HepG2 (cell line): ENCODE data around the gene KLHL17. TPM values are rescaled to one million over a fixed set of nuclear protein-coding genes. Genes with fewer than 3 reads are reported as not detected.

Experiments used
- ATAC-seq: fragments of 200-7000 bp; cut with Tn5 transposase; 3 replicates; pipeline ENCODE4 v1.9.1; 2020; ENCODE audit warnings: mild to moderate bottlenecking, moderate library complexity
- BruUV-seq: library from RNA; stranded (reverse); fragments of 400-500 nt; replicated peaks from 2 replicates; lab custom pipeline; 2021; lab: Mats Ljungman, UMichigan
- CTCF ChIA-PET: fragments of 300-600 bp; formaldehyde crosslinking; extraction: SDS; loops from one replicate; lab custom pipeline; 2021; ENCODE audit warnings: low total read pairs, inconsistent platforms, low intra/inter-chr PET ratio; lab: Yijun Ruan, JAX
- POLR2A ChIA-PET: fragments of 350-600 bp; sonication (Branson Sonifier 250); formaldehyde crosslinking; loops from one replicate; lab custom pipeline; 2020; ENCODE audit warnings: antibody characterized with exemption, inconsistent platforms; lab: Yijun Ruan, JAX
- DNase-seq: peaks from one replicate; pipeline ENCODE4 v3.0.0-alpha.2; 2015; ENCODE audit warnings: low spot score
- FAIRE-seq: peaks from 3 replicates; lab custom pipeline; 2011; peaks lifted over from hg19 to GRCh38; lab: Jason Lieb, UNC
- H2AFZ ChIP-seq: one replicate; pipeline ENCODE4 v1.6.1; 2011; ENCODE audit warnings: low read length, inconsistent platforms
- H3K27ac ChIP-seq: fragments of 300-600 bp; 3 replicates; pipeline ENCODE4 v1.8.0; 2011; ENCODE audit warnings: mixed run types, mild to moderate bottlenecking, mixed read lengths, low read length, inconsistent platforms; ENCODE audit not compliant: insufficient read depth; ENCODE audit errors: extremely low read length
- H3K27me3 ChIP-seq, 2 experiments: fragments of 200-600 bp in 1 of 2; 2 replicates in 1 of 2; 3 replicates in 1 of 2; pipeline versions ENCODE4 v1.6.0 to v1.8.0; 2011; ENCODE audit warnings: low read length in 2 of 2, mild to moderate bottlenecking in 2 of 2, moderate library complexity in 2 of 2, inconsistent platforms in 1 of 2; ENCODE audit not compliant: insufficient read depth in 2 of 2, control insufficient read depth in 1 of 2
- H3K36me3 ChIP-seq, 2 experiments: fragments of 200-600 bp in 1 of 2; replicated peaks in 1 of 2; 2 replicates in 1 of 2; 3 replicates in 1 of 2; pipeline versions ENCODE4 v1.5.1 to v1.8.0; 2011; ENCODE audit warnings: low read length in 2 of 2, inconsistent platforms in 1 of 2; ENCODE audit not compliant: insufficient read depth in 2 of 2, control insufficient read depth in 1 of 2
- H3K4me1 ChIP-seq: 2 replicates; pipeline ENCODE4 v1.5.1; 2012; ENCODE audit warnings: low read length, inconsistent platforms; ENCODE audit not compliant: insufficient read depth
- H3K4me2 ChIP-seq: 2 replicates; pipeline ENCODE4 v1.6.0; 2011; ENCODE audit warnings: low read depth, low read length, inconsistent platforms
- H3K4me3 ChIP-seq, 3 experiments: fragments of 200-600 bp in 1 of 3; sonication (generic), shearing (Covaris generic) in 1 of 3; replicated peaks in 1 of 3; 2 replicates each; pipeline ENCODE4 v1.5.1; 2011 to 2016; ENCODE audit warnings: low read length in 3 of 3, inconsistent platforms in 2 of 3, low read depth in 2 of 3, mild to moderate bottlenecking in 2 of 3, control low read depth in 1 of 3, mixed read lengths in 1 of 3; ENCODE audit not compliant: insufficient read depth in 1 of 3
- H3K79me2 ChIP-seq: one replicate; pipeline ENCODE4 v1.6.1; 2011; ENCODE audit warnings: low read length, inconsistent platforms; ENCODE audit not compliant: insufficient read depth
- H3K9ac ChIP-seq: 2 replicates; pipeline ENCODE4 v1.6.0; 2011; ENCODE audit warnings: mild to moderate bottlenecking, low read depth, low read length, inconsistent platforms; ENCODE audit not compliant: insufficient read depth
- H3K9me3 ChIP-seq: 2 replicates; pipeline ENCODE4 v1.5.1; 2012; ENCODE audit warnings: mild to moderate bottlenecking, low read length
- H4K20me1 ChIP-seq: 2 replicates; pipeline ENCODE4 v1.6.0; 2011; ENCODE audit warnings: inconsistent platforms, mild to moderate bottlenecking, low read length, moderate library complexity; ENCODE audit not compliant: insufficient read depth
- CAMTA2 ChIP-seq: sonication (generic); formaldehyde crosslinking; IDR thresholded peaks from 2 replicates; pipeline ENCODE4 v1.4.0; 2020; ENCODE audit warnings: mild to moderate bottlenecking, missing genetic modification reagents, borderline replicate concordance
- DMAP1 ChIP-seq: IDR thresholded peaks from 2 replicates; pipeline ENCODE4 v1.6.1; 2016
- HMG20B ChIP-seq: conservative IDR thresholded peaks from 2 replicates; pipeline ENCODE4 v1.6.1; 2016; ENCODE audit warnings: missing genetic modification reagents, missing compliant biosample characterization
- HOXA3 ChIP-seq: sonication (generic); formaldehyde crosslinking; IDR thresholded peaks from 2 replicates; pipeline ENCODE4 v1.5.0; 2020; ENCODE audit warnings: missing genetic modification reagents
- ISX ChIP-seq: sonication (generic); formaldehyde crosslinking; conservative IDR thresholded peaks from 2 replicates; pipeline ENCODE4 v1.5.0; 2020; ENCODE audit warnings: missing genetic modification reagents
- JDP2 ChIP-seq: sonication (generic); formaldehyde crosslinking; IDR thresholded peaks from 2 replicates; pipeline ENCODE4 v1.8.1; 2022; ENCODE audit warnings: missing genetic modification reagents, borderline replicate concordance
- NR2F2 ChIP-seq: IDR thresholded peaks from 2 replicates; pipeline ENCODE4 v1.6.1; 2012; ENCODE audit warnings: low read depth, inconsistent platforms, borderline replicate concordance
- SP4 ChIP-seq: sonication (generic); formaldehyde crosslinking; IDR thresholded peaks from 2 replicates; pipeline ENCODE4 v1.8.1; 2023; ENCODE audit warnings: mild to moderate bottlenecking, missing genetic modification reagents
- SRSF9 ChIP-seq: fragments of 200-400 bp; formaldehyde crosslinking; IDR thresholded peaks from 2 replicates; pipeline ENCODE4 v1.6.1; 2018; ENCODE audit warnings: borderline replicate concordance, mild to moderate bottlenecking, low read depth, low read length; ENCODE audit not compliant: insufficient read depth, poor library complexity, severe bottlenecking
- ZFP36 ChIP-seq: fragments of 150-350 bp; IDR thresholded peaks from 2 replicates; pipeline ENCODE4 v1.6.1; 2018; ENCODE audit warnings: borderline replicate concordance, low read length, low read depth; ENCODE audit not compliant: partially characterized antibody
- ZNF251 ChIP-seq: sonication (generic); formaldehyde crosslinking; IDR thresholded peaks from 2 replicates; pipeline ENCODE4 v1.9.0; 2021; ENCODE audit warnings: mild to moderate bottlenecking, missing genetic modification reagents
- ZNF337 ChIP-seq: sonication (generic); formaldehyde crosslinking; IDR thresholded peaks from 2 replicates; pipeline ENCODE4 v1.5.1; 2020; ENCODE audit warnings: missing genetic modification reagents, low read depth, mild to moderate bottlenecking, borderline replicate concordance
- ZNF672 ChIP-seq: sonication (generic); formaldehyde crosslinking; IDR thresholded peaks from 2 replicates; pipeline ENCODE4 v1.8.1; 2022; ENCODE audit warnings: missing genetic modification reagents
- WGBS: methylation state at CpG from one replicate; pipeline ENCODE4 v1.1.6; 2017; ENCODE audit warnings: low lambda C conversion rate; 5-methylcytosine and 5-hydroxymethylcytosine counted together
- in situ Hi-C: cut with HindIII; loops from 2 replicates; pipeline ENCODE4 v1.10.0; 2017; ENCODE audit warnings: low pct_unique_long_range_greater_than_20kb; ENCODE audit not compliant: extremely low pct_ligation_motif_present
- intact Hi-C: fragments of 100-400 bp; cut with micrococcal nuclease; formaldehyde crosslinking; loops from one replicate; pipeline ENCODE4 v1.10.0; 2022; ENCODE audit not compliant: unreplicated experiment
- polyA plus RNA-seq, 8 experiments: library from polyadenylated mRNA; depleted of rRNA in 3 of 8; stranded (reverse) in 7 of 8; unstranded in 1 of 8; fragments of >200 nt; fragmentation: Illumina TruSeq in 4 of 8; extraction: Trizol in 4 of 8; gene quantifications; 2 replicates each; pipeline versions ENCODE4 v1.2.1 to v1.2.3, GENCODE V29; 2011 to 2016; ENCODE audit warnings: low read depth in 4 of 8, missing spikeins in 1 of 8, mixed read lengths in 1 of 8; ENCODE audit not compliant: insufficient read depth in 1 of 8
- total RNA-seq, 5 experiments: library from RNA; depleted of rRNA; stranded (reverse); fragments of >200 nt; fragmentation: Illumina TruSeq; extraction: Trizol; gene quantifications; 2 replicates each; pipeline ENCODE4 v1.2.3, GENCODE V29; 2016; ENCODE audit warnings: low read depth in 1 of 5
- TF ChIP-seq, protein P1 (sequence below): sonication (generic); formaldehyde crosslinking; IDR thresholded peaks from 2 replicates; pipeline ENCODE4 v1.8.0; 2022; ENCODE audit warnings: mild to moderate bottlenecking, missing genetic modification reagents, moderate library complexity
- TF ChIP-seq, protein P2 (sequence below): IDR thresholded peaks from 2 replicates; pipeline ENCODE4 v1.6.1; 2018; ENCODE audit warnings: missing genetic modification reagents, mild to moderate bottlenecking, missing compliant biosample characterization
- TF ChIP-seq, protein P3 (sequence below): IDR thresholded peaks from 2 replicates; pipeline ENCODE4 v1.6.1; 2016
- TF ChIP-seq, protein P4 (sequence below): sonication (generic); formaldehyde crosslinking; conservative IDR thresholded peaks from 2 replicates; pipeline ENCODE4 v1.4.0; 2020; ENCODE audit warnings: missing genetic modification reagents
- TF ChIP-seq, protein P5 (sequence below), 2 experiments: sonication (generic) in 1 of 2; formaldehyde crosslinking in 1 of 2; IDR thresholded peaks; 2 replicates each; pipeline versions ENCODE4 v1.4.0 to v1.6.1; 2018 to 2020; ENCODE audit warnings: missing genetic modification reagents in 2 of 2, borderline replicate concordance in 1 of 2, low read depth in 1 of 2, mild to moderate bottlenecking in 1 of 2, missing biosample characterization in 1 of 2

The KLHL17 gene
- total and polyA plus RNA-seq, 2 of the 13 experiments (the other 11 are each of a cell fraction or from before 2014, with no cell fraction given), result 9.3 to 24.7 TPM

DNA sequence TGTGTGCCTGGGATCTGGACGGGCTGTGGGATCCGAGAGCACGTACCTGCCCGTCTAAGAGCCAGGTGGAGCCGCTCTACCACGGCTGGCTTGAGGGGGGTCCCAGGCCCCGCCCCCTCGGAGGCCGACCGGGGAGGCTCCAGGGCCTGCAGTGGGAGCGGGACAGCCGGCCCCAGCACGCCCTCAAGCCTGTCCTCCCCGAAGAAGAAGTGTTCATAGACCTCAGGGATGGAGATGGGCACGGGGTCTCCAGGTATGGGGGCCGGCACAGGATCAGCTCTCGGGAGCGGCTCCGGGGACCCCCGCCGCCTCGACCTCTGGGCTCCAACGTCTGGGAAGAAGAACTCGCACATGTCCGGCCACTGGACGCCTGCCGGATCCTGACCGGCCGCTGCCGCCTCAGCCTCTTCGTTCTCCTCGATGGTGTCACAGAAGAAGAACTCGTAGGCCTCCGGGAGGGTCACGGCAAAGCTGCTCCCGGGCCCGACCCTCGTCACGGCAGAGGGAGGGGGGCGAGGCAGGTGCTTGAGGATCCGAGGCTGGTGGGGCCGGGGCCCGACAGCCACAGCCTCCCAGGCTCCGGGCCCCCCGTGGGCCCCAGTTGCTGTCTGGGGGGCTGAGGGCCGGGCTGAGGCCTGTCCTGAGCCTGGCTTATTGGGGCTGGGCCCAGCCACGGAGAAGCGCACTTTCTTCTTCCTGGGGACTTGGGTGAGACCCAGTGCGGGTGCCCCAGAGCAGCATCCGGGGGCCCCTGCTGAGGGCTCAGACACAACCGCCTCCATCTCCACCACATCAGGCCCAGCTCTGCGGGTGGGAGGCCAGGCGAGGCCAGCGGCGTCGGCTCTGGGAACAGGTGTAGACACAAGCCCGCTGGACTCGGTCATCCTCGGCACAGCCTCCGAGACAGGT is 18.7 kb downstream of the KLHL17 start:
- Histone ChIP-seq H3K27me3 (peaks cover 22 to 50% of the 10 kb centered on the region in 2 experiments), H4K20me1 (no peaks in the 10 kb centered on the region), H3K9ac (no peak overlapping the region), H3K79me2 (no peaks in the 10 kb centered on the region), H2AFZ (no peak overlapping the region), H3K4me3 (peak overlapping the region in 1 of 3 experiments; percentile 70; a peak in 1 of 6 replicates), H3K27ac (no peak overlapping the region), H3K9me3 (no peaks in the 10 kb centered on the region), H3K4me1 (peaks cover 55% of the 10 kb centered on the region), H3K4me2 (peak overlapping the region; percentile 74; the same call in 1 of the 2 replicates), H3K36me3 (no peaks in the 10 kb centered on the region)
- FAIRE-seq, result no peak
- no CpG with 5 or more reads among the region's 60 CpGs for WGBS
- no peak for ATAC-seq
- in situ Hi-C loops (no loop called here), intact Hi-C loops (no loop called here)
- ChIA-PET CTCF (no interaction called here), POLR2A (no interaction called here)
- no peak for DNase-seq
- no TSS peak for BruUV-seq
- TF ChIP-seq, protein P1, sequence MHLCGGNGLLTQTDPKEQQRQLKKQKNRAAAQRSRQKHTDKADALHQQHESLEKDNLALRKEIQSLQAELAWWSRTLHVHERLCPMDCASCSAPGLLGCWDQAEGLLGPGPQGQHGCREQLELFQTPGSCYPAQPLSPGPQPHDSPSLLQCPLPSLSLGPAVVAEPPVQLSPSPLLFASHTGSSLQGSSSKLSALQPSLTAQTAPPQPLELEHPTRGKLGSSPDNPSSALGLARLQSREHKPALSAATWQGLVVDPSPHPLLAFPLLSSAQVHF (CRISPR knock-in tag), result no peak
- TF ChIP-seq ZFP36 (no peak), ISX (CRISPR knock-in tag) (no peak), ZNF251 (CRISPR knock-in tag) (no peak), ZNF672 (CRISPR knock-in tag) (no peak), SRSF9 (no peak), DMAP1 (CRISPR knock-in tag) (no peak), SP4 (CRISPR knock-in tag) (no peak), HOXA3 (no peak), CAMTA2 (CRISPR knock-in tag) (no peak), JDP2 (CRISPR knock-in tag) (no peak), HMG20B (CRISPR knock-in tag) (no peak), NR2F2 (no peak), ZNF337 (CRISPR knock-in tag) (no peak)
- TF ChIP-seq, protein P2, sequence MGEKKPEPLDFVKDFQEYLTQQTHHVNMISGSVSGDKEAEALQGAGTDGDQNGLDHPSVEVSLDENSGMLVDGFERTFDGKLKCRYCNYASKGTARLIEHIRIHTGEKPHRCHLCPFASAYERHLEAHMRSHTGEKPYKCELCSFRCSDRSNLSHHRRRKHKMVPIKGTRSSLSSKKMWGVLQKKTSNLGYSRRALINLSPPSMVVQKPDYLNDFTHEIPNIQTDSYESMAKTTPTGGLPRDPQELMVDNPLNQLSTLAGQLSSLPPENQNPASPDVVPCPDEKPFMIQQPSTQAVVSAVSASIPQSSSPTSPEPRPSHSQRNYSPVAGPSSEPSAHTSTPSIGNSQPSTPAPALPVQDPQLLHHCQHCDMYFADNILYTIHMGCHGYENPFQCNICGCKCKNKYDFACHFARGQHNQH, result no peak
- TF ChIP-seq, protein P3, sequence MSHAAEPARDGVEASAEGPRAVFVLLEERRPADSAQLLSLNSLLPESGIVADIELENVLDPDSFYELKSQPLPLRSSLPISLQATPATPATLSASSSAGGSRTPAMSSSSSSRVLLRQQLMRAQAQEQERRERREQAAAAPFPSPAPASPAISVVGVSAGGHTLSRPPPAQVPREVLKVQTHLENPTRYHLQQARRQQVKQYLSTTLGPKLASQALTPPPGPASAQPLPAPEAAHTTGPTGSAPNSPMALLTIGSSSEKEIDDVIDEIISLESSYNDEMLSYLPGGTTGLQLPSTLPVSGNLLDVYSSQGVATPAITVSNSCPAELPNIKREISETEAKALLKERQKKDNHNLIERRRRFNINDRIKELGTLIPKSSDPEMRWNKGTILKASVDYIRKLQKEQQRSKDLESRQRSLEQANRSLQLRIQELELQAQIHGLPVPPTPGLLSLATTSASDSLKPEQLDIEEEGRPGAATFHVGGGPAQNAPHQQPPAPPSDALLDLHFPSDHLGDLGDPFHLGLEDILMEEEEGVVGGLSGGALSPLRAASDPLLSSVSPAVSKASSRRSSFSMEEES (CRISPR knock-in tag), result no peak
- TF ChIP-seq, protein P4, sequence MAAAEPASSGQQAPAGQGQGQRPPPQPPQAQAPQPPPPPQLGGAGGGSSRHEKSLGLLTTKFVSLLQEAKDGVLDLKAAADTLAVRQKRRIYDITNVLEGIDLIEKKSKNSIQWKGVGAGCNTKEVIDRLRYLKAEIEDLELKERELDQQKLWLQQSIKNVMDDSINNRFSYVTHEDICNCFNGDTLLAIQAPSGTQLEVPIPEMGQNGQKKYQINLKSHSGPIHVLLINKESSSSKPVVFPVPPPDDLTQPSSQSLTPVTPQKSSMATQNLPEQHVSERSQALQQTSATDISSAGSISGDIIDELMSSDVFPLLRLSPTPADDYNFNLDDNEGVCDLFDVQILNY, result no peak
- TF ChIP-seq, protein P5, sequence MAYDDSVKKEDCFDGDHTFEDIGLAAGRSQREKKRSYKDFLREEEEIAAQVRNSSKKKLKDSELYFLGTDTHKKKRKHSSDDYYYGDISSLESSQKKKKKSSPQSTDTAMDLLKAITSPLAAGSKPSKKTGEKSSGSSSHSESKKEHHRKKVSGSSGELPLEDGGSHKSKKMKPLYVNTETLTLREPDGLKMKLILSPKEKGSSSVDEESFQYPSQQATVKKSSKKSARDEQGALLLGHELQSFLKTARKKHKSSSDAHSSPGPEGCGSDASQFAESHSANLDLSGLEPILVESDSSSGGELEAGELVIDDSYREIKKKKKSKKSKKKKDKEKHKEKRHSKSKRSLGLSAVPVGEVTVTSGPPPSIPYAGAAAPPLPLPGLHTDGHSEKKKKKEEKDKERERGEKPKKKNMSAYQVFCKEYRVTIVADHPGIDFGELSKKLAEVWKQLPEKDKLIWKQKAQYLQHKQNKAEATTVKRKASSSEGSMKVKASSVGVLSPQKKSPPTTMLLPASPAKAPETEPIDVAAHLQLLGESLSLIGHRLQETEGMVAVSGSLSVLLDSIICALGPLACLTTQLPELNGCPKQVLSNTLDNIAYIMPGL (CRISPR knock-in tag; IDR thresholded peaks at IDR 0.05; ENCODE audit: borderline replicate concordance in 1 of 2, low read depth in 1 of 2), result no peak
